HG02884 (cell line): ENCODE results near the gene MAP3K5.
"Not testable (repeated sequence)": the region's sequence is repeated elsewhere in the genome, so short reads cannot be mapped to it uniquely, and the experiment has no call there.

ENCODE experiments used
- ATAC-seq: cut with Tn5 transposase; IDR thresholded peaks from one replicate; pipeline ENCODE4 v1.9.1; 2021; ENCODE audit warnings: mild to moderate bottlenecking, moderate library complexity; ENCODE audit not compliant: unreplicated experiment

MAP3K5 gene

GRCh38 chr6:136693090-136693489, 99.2 kb downstream of the MAP3K5 start:
- ATAC-seq, result no peak

GRCh38 chr6:136687894-136688293, 104.4 kb downstream of the MAP3K5 start:
- not testable (repeated sequence) for ATAC-seq

GRCh38 chr6:136685540-136686108, 106.7 kb downstream of the MAP3K5 start:
- ATAC-seq, result no peak

GRCh38 chr6:136684466-136684865, 107.8 kb downstream of the MAP3K5 start:
- ATAC-seq, result no peak

GRCh38 chr6:136683209-136683941, 108.9 kb downstream of the MAP3K5 start:
- ATAC-seq, result no peak

- ATAC-seq, result no peak
These were observed 110.0 kb downstream of the MAP3K5 start for GRCh38 chr6:136682292-136682691.

- no peak for ATAC-seq
These were observed 114.5 kb downstream of the MAP3K5 start for GRCh38 chr6:136677822-136678221.

GRCh38 chr6:136677344-136677743, 114.9 kb downstream of the MAP3K5 start:
- ATAC-seq, result no peak

GRCh38 chr6:136676075-136676474, 116.2 kb downstream of the MAP3K5 start:
- ATAC-seq, result no peak

GRCh38 chr6:136673571-136673970, 118.7 kb downstream of the MAP3K5 start:
- no peak for ATAC-seq

- ATAC-seq, result no peak
These were observed 120.1 kb downstream of the MAP3K5 start for GRCh38 chr6:136672144-136672543.

- ATAC-seq, result no peak
These were observed 123.0 kb downstream of the MAP3K5 start for GRCh38 chr6:136669299-136669699.

- no peak for ATAC-seq
These were observed 123.7 kb downstream of the MAP3K5 start for GRCh38 chr6:136668571-136668970.

- no peak for ATAC-seq
These were observed 126.2 kb downstream of the MAP3K5 start for GRCh38 chr6:136666041-136666440.

- ATAC-seq, result no peak
These were observed 129.7 kb downstream of the MAP3K5 start for GRCh38 chr6:136662347-136663237.

GRCh38 chr6:136660727-136661126, 131.6 kb downstream of the MAP3K5 start:
- no peak for ATAC-seq

GRCh38 chr6:136659991-136660499, 132.2 kb downstream of the MAP3K5 start:
- ATAC-seq, result no peak

- ATAC-seq, result no peak
These were observed 133.6 kb downstream of the MAP3K5 start for GRCh38 chr6:136658711-136659110.

GRCh38 chr6:136657666-136658065, 134.6 kb downstream of the MAP3K5 start:
- no peak for ATAC-seq

GRCh38 chr6:136656121-136656520, 136.2 kb downstream of the MAP3K5 start:
- ATAC-seq, result no peak

GRCh38 chr6:136655239-136656014, 136.8 kb downstream of the MAP3K5 start:
- ATAC-seq, result no peak
